Hematopoietic multipotent progenitor cell treated with erythropoietin and hydrocortisone succinate and interleukin-3 and kit ligand, for 6 days (in vitro differentiated cells): ENCODE results near the gene ADAMTS2.
"Not testable (repeated sequence)": the region's sequence is repeated elsewhere in the genome, so short reads cannot be mapped to it uniquely, and the experiment has no call there.

Experiments used
- DNase-seq: peaks from one replicate; pipeline ENCODE4 v3.0.0-alpha.2; 2015

Gene ADAMTS2

DNA sequence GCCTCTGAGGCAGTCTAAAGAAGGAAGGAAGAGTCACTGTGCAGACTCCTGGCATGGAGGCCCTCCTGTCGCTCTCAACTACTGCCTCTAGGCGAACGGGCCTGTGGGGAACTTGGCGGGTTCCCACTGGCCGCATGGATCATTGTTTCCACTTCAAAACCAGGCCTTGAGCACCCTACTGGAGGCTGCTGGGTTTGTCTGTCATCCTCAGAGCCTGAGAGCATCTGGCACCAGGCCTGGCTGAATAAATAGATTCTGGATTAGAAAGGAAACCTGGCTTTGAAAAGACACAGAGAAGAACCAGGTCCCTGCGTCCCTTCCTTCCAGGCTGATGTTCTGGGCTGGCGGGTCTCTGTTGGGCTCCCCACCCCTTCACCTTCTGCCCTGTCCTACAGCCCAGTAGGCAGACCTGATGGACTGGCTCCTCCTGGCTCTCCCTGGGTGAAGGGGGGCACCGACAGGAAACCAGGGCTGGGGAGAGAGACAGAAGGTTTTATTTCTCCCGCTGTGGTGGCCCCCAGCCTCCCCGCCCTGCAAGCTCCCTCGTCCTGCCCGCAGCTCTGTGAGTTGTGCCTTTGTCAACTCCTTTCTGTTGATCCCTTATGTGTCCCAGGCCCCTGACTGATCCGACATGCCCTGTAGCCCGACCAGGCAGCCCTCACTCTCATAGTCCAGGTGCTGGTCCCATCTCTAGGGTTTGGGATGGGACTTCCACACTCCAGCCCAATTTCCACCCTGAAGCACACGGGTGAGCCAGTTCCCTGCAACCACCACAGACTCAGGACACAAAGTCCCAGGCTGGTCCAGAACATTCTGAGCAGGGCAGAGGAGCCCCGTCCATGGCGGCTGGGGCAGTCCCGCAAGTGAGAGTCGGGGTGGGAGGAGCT is 50.1 kb downstream of the ADAMTS2 start:
- no peak for DNase-seq

DNA sequence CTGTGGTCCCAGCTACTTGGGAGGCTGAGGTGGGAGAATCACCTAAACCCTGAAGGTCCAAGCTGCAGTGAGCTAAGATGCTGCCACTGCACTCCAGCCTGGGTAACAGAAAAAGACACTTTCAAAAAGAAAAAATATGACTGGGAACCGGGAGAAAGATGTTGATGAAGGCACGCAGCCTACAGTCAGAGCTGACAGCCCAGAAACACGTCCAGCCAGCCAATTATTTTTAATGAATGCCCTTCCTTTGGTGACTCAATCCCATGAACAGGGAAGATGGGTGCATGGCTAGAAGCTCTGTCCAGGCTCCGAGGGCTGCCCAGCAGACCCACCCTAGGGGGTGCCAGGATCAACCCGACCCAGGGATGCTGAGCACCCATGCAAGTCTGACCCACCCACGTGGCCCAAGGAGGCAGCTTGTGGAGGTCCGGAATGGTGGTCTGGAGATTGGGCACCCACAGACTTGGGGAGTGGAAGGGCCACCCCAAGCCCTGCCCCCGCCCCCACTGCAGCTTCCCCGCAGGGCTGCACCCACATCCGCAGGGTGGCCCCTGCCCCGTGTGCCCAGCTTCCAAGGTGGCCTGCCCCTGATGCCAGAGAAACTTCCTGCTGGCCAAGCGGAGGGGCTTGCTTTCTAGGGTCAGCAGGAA is 51.0 kb downstream of the ADAMTS2 start:
- DNase-seq = no peak

DNA sequence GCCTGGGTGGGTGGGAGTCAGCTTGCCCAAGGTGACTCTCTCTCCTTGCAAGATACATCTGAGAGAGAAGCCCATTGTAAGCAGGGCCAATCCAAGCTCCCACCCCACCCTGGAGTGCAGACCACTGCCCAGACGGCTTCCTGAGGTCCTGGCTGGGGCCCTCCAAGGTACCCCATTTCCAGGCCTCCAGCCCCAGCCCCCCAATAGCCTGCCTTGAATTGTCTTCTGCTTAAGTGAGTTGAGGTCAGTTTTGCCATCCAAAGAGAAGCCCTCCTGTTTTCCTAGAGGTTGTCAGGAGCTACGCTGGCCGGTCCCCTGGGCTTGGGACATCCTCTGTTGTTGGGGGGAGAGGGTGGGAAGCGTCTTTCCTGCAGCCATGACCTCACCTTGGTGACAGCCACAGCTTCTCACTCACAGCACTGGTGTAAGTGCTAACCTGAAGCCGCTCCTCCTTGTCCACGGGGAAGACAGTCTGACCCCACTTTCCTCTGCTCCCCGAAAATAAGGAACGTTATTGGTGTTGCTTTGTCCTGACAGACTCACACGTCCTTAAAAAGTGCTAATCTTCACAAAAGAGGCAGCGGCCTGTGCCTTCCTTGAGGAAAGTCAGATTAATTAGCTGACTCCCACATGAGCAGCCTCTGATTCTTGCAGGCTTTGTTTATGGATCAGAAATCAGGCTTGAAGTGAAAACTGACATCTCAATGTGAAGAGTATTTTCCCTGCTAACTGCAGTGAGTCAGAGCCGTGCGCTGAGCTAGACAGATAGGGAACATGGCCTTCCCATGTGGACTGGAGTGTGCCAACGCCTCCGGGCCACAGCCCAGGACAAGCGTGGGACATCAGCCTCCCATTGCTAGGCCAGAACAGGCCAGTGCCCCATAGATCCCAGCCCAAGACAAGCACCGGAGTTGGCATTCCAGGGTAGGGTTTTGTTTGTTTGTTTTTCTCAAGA is 52.3 kb downstream of the ADAMTS2 start:
- DNase-seq = no peak

DNA sequence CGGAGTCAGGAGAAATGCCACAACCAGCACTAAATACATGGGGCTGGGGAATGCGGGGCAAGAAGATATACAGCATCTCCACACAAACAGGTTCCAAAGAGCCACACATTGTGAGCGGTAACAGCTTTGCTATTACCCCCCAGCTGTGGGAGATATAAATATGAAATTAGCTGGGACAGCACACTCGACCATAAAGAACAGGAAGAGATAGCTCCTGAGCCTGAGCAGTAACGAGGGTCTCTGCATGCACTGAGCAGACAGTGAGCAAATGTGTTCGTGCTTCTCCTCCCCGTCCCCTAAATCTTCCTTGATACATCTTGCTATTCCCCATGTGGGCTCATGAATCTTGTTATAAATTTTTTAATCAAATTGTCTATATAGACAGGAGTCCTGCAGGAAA is 53.1 kb downstream of the ADAMTS2 start:
- DNase-seq = no peak

DNA sequence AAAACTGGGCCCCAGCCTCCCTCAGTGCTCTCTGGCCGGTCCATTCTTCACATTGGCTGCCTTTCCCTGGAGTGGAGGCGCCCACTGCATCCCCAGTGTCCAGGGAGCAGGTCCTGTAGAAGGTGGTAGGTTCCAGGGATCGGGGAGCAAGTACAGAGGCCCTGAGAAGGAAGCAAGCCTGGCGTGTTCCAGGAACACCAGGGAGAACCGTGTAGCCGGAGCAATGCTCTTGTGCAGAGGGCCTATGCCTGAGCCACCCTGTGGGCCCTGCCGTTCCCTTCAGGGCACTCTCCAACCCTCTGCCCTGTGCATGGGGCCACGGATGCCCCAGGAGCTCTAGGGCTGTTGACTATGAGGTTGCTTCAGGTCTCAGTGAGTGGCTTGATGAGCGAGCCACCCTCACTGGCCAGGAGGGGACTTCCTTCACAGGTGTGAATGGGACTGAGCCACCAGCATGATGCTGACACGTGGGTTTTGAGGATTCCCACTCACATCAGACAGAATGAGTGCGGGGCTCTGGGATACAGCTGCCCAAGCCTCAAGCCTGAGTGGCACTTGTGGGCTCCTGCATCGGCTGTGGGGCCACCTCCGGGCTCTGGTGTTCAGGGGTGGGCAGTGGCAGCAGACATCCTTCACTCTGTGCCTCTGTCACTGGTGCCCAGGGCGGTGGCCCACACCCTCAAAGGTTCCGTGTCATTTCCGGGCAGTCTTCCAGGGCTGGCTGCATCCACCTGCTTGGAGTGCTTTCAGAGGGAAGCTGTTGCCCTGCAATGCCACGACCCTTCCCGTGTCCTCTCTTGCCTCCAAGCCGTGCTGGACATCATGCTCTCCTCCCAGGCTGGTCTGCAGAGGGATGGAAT is 54.4 kb downstream of the ADAMTS2 start:
- no peak for DNase-seq

DNA sequence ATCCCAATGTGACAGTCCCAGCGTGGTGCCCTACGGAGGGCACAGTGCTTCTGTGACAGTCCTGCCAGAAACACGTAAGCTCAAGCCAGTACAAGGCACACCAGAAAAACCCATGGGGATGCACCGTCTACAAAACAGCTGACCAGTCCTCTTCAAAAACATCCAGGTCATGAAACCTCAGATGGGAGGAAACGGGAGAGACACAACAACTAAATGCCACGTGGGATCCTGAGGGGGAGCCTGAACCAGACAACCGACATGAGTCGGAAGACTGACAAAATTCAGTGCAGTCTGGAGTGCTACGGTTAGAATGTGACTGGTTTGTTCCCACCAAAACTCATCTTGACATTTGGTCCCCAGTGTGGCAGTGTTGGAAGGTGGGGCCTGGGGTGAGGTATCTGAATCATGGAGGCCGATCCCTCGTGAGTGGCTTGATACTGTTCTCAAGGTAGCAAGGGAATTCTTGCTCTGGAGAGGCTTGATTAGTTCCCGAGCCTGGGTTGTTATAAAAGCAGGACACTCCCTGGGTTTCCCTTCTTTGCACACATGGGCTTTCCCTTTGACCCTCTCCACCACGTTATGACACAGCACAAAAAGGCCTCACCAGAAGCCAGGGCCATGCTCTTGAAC is 55.4 kb downstream of the ADAMTS2 start:
- no peak for DNase-seq

DNA sequence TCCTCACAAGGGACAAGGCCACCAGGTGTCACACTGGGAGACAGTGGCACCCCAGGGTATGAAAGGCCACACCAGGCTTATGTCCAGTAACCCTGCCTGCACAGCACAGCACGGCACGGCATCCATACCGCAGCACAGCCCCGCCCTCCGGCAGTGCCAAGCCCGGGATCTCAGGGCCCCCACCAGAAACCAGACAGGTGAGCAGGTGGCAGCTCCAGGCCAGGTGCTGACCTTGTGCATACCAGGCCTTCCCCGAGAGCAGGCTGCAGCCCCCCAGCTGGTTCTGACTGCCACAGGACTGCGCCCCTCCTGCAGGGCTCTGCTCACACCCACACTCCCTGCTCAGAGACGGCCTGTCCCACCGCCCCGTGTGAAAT is 56.5 kb downstream of the ADAMTS2 start:
- DNase-seq = no peak

DNA sequence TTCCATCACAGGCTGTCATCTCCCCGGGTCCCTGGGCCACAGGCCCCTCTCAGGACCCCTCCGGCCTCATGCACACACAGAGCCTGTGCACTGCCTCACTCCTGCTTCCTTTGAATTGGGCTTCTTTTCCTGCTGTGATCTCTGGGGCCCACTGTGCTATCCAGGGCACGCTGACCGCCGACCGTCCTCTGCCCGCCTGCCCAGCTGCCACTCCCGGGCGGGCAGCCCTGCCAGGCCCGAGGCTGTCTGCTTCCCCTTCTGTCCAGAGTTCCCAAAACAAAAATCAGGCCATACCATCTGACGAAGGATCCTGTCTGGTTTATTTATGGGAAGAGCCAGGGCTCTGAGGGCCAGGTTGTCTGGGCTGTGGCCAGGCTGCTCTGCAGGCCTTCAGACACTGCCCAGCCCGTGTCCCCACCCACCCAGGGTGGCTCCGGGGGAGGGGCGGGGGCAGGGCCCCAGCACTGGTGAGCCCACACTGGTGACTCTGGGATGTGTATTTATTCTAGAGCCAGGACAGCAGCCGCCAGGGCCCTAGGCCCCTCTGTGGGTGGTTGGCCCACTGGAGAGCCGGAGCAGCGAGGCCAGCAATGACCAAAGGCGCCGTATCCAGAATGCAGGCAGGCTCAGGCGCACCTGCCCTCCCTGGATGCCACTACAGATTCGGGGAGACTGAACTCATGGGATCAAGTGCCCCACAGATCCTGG is 57.0 kb downstream of the ADAMTS2 start:
- DNase-seq = no peak

DNA sequence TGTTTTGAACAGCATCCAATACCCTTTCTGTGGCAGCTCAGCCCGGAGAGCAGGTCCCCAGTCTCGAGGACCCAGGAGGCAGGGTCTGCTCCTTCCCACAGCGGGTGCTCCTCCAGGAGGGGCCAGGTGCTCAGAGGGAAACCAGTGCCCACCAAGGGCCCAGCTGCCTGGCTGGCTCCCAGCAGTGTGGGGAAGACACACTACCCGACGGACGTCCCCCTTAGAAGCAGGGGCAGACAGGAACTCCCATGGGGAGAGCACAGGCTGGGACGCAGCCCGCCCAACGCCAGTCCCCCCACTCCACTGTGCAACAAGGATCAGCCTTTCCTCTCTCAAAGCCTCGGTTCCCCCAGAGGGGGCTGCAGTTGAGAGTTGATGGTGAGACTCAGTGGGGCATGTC is 57.6 kb downstream of the ADAMTS2 start:
- no peak for DNase-seq

DNA sequence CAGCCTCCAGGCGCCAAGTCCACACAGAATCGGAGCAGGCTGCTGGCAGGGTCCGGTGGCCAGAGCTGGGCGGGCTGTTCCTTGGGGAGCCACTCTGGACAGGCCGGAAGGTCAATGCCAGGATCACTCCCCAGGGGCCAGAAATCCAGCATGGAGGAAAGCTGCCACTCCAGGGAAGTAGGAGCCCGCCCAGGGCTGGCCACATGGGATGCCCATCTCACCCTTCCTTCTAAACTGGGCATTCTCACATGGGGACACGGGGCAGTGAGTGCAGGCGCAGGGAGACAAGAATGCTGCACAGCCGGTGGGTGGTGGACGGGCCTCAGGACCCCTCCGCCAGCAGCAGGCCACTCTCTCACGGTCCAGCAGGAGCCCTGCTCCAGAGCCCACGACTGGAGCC is 58.2 kb downstream of the ADAMTS2 start:
- DNase-seq = no peak

DNA sequence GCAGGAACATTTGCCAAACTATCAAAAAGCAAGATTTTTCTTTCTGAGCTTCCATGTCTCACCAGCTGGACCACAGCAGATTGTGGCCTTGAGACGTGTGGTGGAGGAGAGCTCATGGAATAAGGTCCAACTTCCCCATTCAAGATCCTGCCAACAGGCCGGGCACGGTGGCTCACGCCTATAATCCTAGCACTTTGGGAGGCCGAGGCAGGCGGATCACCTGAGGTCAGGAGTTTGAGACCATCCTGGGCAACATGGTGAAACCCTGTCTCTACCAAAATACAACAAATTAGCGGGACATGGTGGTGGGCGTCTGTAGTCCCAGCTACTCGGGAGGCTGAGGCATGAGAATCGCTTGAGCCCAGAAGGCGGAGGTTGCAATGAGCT is 59.5 kb downstream of the ADAMTS2 start:
- not testable (repeated sequence) for DNase-seq

DNA sequence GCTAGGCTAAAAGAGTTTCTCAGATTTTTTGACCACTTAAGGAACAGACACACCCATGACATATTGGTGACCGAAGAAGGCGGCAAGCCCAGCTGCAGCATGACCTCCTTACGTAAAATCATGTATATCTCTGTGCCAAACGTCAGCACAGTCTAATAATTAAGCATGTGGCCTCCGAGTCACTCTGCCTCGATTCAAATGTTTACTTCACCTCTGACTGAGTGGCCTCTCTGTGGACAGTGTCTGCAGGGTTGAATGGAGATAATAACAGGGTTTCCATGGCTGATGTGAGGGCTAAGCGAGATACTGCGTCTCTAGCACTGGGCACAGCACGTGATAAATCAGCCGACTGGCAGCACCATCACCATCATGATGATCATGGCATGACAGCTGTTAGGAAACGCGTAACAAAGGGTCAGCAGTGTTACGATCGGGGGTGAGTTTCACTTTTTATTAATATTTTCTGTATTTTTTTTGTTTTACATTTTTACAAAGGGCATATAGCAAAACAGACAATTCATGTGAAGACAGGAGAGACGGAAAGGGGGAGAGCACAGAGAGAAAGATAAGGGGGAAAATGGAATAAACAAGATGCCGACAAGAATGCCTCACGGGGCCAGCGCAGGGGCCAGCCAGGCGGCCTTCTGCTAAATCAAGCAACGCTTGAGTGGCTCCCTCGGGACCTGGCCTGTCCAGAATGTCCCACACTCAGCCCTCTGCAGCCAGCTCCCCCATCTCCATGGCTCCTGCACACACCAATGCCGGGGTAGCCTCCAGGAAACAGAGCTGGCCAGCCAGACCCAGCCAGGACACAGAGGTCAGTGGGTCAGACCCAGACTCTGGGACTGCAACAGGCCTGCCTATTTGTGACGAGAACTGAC is 60.3 kb downstream of the ADAMTS2 start:
- no peak for DNase-seq

DNA sequence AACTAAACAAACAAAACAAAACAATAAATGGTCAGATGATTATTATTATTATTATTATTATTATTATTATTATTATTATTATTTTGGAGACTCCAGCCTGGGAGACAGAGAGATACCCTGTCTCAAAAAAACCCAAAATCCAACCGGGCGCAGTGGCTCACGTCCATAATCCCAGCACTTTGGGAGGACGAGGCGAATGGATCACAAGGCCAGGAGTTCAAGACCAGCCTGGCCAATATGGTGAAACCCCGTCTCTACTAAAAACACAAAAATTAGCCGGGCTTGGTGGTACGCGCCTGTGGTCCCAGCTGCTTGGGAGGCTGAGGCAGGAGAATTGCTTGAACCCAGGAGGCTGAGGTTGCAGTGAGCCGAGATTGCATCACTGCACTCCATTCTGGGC is 61.4 kb downstream of the ADAMTS2 start:
- DNase-seq = not testable (repeated sequence)

DNA sequence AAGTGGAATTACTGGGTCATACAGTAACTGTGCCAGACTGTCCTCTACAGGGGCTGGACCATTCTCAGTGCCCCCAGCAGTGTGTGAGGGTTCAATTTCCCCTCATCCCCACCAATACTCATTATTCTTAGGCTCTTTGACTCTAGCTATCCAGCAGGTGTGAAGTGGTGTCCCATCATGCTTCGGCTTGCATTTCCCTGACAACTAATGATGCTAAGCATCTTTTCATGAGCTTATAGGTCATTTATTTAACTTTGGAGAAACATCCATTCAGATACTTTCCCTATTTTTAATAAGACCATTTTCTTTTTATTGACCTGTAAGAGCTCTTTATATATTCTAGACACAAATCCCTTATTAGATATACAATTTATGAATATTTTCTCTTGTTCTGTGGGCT is 63.6 kb downstream of the ADAMTS2 start:
- no peak for DNase-seq

DNA sequence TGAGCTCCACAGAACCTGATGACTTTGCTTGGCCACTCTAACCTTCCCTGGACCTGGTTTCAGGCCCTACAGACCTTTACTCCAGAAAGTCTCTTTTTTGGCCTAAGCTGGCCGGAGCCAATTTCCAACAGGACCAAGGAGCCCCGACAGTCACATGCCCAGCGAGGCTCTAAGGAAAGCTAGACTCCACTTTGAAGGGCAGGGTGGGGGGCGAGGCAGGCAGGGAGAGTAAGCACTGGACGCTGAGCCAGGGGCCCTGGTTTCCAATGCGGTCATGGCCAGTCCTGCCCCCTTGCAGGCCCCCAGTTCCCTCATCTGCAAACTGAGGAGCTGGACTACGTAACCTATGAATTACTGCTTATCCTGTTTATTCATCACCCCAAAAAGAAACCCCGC is 65.2 kb downstream of the ADAMTS2 start:
- no peak for DNase-seq

DNA sequence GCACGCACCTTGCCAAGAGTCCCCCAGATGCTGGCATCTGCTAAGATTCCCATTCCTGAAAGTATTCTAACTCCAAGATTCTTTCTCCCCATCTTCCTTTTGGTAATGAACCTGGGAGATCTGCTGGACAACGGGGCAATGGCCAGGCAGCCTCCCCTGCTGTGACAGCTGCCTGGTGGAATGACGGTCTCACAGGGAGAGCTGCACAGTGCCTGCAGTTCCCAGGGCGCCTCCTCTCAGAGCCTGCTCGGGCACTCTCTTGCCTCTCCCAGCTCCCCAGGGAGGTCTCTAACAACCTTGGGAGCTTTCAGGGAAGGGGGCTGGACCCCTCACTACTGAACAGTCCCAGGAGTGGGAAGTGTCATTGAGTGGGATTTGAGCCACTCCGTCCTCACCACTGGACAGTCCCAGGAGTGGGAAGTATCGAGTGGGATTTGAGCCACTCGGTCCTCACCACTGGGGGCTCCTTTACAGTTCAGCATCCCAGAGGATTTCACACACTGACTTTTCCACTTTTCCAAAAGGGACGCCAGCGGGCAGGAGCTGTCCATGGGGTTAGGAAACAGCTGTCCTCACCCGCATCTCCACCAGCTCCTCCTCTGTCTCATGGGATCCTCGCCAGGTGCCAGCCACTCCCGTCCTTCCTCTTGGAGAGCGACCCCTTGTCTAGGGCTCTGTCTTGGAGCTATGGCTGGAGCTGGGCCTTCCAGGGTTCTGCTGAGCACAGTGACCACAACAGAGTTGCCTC is 65.7 kb downstream of the ADAMTS2 start:
- no peak for DNase-seq

DNA sequence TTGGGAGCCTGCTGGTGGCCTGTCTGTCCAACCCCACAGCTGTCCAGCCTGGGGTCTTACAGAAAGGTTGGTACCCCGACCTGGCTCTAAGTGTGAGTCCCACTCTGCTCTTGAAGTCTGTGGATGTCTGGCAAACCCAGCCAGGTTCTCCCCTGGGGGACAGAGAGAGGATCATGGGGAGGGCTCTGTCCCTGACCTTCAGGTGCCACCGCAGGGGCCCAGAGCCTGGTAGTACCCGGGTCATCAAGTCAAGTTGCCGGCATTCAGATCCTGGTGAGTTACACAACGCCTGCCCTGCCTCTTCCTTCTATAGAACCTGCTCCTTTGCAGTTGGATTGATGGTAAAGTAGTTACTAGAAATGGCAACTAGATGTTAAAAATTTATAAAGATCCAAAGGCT is 66.7 kb downstream of the ADAMTS2 start:
- DNase-seq = no peak

DNA sequence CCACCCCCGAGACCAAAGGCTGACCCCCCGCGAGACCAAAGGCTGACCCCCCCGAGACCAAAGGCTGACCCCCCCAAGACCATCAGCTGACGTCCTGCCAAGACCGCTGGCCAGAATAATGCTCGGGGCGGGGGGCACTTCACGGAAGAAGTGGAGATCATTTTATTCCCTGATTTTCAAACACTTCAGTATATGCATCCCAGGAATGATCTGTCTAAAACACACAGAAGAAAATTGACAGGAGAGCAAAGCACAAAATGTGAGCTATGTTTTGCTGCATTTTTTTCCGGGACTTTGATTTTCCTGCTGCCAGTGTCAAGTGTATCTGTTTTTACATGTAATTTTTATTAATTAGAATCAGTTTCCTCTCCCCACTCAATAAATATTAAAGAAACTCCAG is 67.1 kb downstream of the ADAMTS2 start:
- DNase-seq = no peak

DNA sequence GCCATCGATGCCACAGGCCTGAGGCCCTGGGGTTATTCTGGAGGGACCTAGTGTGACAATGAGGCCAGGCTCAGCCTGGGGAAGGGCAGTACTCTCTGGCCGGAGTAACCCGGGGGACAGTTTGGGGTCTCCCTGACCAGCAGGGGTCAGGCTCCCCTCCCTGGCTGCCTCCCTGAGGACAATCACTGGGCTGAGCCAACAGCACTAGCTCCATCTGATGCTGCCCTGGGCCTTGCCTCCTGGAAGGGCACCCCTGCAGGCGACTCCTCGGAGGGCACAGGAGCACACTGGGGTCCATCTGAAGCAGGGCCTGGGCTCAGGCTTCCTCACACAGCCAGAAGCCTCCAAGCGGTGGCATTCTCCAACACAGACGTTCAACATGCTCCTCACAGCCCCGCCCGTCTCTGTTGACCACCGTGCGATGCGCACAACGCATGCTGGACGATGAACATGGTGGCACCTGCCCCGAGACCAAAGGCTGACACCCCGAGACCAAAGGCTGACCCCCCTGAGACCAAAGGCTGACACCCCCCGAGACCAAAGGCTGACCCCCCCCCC is 68.3 kb downstream of the ADAMTS2 start:
- DNase-seq = no peak
